ENCODE measurements around the gene PCDHA1.

Gene PCDHA1

GRCh38 chr5:141051521-141051866 lies 265.6 kb downstream of the PCDHA1 start:
- TF ChIP-seq CTCF (IDR thresholded peaks at IDR 0.05; ENCODE audit: borderline replicate concordance, control extremely low read depth, extremely low read depth, insufficient read depth, missing control alignments), result no peak
- no peak for DNase-seq (ENCODE audit: low spot score)
- in situ Hi-C loops (cut with MboI; ENCODE audit: low sequenced_read_pairs, unreplicated experiment), result no loop called here
